ENCODE measurements around the gene GAL3ST1. TPM values are rescaled to one million over a fixed set of nuclear protein-coding genes. Genes with fewer than 3 reads are reported as not detected.
A peak's percentile ranks its signal among the peaks of the same experiment; 100 is the strongest.
"Not testable (repeated sequence)": the region's sequence is repeated elsewhere in the genome, so short reads cannot be mapped to it uniquely, and the experiment has no call there.

GAL3ST1 gene
- total and polyA plus RNA-seq, 4 donors: 1.0 to 19.4 (median 1.5) TPM

GRCh38 chr22:30568137-30568805, 6.2 kb downstream of the GAL3ST1 start:
- TF ChIP-seq, protein P1, sequence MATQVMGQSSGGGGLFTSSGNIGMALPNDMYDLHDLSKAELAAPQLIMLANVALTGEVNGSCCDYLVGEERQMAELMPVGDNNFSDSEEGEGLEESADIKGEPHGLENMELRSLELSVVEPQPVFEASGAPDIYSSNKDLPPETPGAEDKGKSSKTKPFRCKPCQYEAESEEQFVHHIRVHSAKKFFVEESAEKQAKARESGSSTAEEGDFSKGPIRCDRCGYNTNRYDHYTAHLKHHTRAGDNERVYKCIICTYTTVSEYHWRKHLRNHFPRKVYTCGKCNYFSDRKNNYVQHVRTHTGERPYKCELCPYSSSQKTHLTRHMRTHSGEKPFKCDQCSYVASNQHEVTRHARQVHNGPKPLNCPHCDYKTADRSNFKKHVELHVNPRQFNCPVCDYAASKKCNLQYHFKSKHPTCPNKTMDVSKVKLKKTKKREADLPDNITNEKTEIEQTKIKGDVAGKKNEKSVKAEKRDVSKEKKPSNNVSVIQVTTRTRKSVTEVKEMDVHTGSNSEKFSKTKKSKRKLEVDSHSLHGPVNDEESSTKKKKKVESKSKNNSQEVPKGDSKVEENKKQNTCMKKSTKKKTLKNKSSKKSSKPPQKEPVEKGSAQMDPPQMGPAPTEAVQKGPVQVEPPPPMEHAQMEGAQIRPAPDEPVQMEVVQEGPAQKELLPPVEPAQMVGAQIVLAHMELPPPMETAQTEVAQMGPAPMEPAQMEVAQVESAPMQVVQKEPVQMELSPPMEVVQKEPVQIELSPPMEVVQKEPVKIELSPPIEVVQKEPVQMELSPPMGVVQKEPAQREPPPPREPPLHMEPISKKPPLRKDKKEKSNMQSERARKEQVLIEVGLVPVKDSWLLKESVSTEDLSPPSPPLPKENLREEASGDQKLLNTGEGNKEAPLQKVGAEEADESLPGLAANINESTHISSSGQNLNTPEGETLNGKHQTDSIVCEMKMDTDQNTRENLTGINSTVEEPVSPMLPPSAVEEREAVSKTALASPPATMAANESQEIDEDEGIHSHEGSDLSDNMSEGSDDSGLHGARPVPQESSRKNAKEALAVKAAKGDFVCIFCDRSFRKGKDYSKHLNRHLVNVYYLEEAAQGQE (IDR thresholded peaks at IDR 0.05): no peak
- TF ChIP-seq RXRA (IDR thresholded peaks at IDR 0.05) (no peak), TAF1 (conservative IDR thresholded peaks at IDR 0.05) (no peak), EGR1 (IDR thresholded peaks at IDR 0.05; ENCODE audit: low read depth in 2 of 2) (no peak), SP1 (IDR thresholded peaks at IDR 0.05) (no peak), NR2F2 (IDR thresholded peaks at IDR 0.05) (no peak), HNF4A (conservative IDR thresholded peaks at IDR 0.05) (no peak), MAX (IDR thresholded peaks at IDR 0.05) (no peak), HNF4G (IDR thresholded peaks at IDR 0.05) (no peak), ATF3 (IDR thresholded peaks at IDR 0.05) (no peak), YY1 (IDR thresholded peaks at IDR 0.05) (no peak)
- TF ChIP-seq, protein P2, sequence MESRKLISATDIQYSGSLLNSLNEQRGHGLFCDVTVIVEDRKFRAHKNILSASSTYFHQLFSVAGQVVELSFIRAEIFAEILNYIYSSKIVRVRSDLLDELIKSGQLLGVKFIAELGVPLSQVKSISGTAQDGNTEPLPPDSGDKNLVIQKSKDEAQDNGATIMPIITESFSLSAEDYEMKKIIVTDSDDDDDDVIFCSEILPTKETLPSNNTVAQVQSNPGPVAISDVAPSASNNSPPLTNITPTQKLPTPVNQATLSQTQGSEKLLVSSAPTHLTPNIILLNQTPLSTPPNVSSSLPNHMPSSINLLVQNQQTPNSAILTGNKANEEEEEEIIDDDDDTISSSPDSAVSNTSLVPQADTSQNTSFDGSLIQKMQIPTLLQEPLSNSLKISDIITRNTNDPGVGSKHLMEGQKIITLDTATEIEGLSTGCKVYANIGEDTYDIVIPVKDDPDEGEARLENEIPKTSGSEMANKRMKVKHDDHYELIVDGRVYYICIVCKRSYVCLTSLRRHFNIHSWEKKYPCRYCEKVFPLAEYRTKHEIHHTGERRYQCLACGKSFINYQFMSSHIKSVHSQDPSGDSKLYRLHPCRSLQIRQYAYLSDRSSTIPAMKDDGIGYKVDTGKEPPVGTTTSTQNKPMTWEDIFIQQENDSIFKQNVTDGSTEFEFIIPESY (IDR thresholded peaks at IDR 0.05): no peak
- H3K9me3 ChIP-seq (ENCODE audit: control insufficient read depth in 4 of 4, low read length in 3 of 4): no peaks in the 10 kb centered on the region
- H3K27ac ChIP-seq (ENCODE audit: low read depth in 1 of 2, low read length in 2 of 2): no peak overlapping the region
- no peaks in the 10 kb centered on the region for H3K27me3 ChIP-seq (ENCODE audit: control insufficient read depth in 4 of 4, insufficient read depth in 4 of 4, low read length in 3 of 4)
- H3K9ac ChIP-seq (ENCODE audit: low read depth in 1 of 2, low read length in 2 of 2): no peak overlapping the region
- DNase-seq (ENCODE audit: low spot score): no peak
- peaks cover 10 to 20% (median 16%) of the 10 kb centered on the region in 4 donors for H3K4me1 ChIP-seq (ENCODE audit: control insufficient read depth in 4 of 4, insufficient read depth in 4 of 4, low read length in 3 of 4)
- H3K36me3 ChIP-seq (ENCODE audit: control insufficient read depth in 4 of 4, insufficient read depth in 3 of 4, low read depth in 1 of 4, low read length in 3 of 4): no peaks in the 10 kb centered on the region
- WGBS: 89% methylated on average over 10 of the region's 10 CpGs
- H3K4me3 ChIP-seq (ENCODE audit: low read depth in 1 of 3, low read length in 3 of 3): no peak overlapping the region

- H3K27me3 ChIP-seq (ENCODE audit: control insufficient read depth in 4 of 4, insufficient read depth in 4 of 4, low read length in 3 of 4); H3K9me3 ChIP-seq (ENCODE audit: control insufficient read depth in 4 of 4, low read length in 3 of 4); H3K36me3 ChIP-seq (ENCODE audit: control insufficient read depth in 4 of 4, insufficient read depth in 3 of 4, low read depth in 1 of 4, low read length in 3 of 4); H3K9ac ChIP-seq (ENCODE audit: low read depth in 1 of 2, low read length in 2 of 2); H3K4me3 ChIP-seq (ENCODE audit: low read depth in 1 of 3, low read length in 3 of 3); H3K27ac ChIP-seq (ENCODE audit: low read depth in 1 of 2, low read length in 2 of 2); DNase-seq (ENCODE audit: low spot score): not testable (repeated sequence)
- peaks cover 3 to 10% (median 6%) of the 10 kb centered on the region in 4 donors for H3K4me1 ChIP-seq (ENCODE audit: control insufficient read depth in 4 of 4, insufficient read depth in 4 of 4, low read length in 3 of 4)
- WGBS: 97% methylated on average over 6 of the region's 6 CpGs
These were observed 7.2 kb downstream of the GAL3ST1 start for GRCh38 chr22:30567277-30567676.

DNA sequence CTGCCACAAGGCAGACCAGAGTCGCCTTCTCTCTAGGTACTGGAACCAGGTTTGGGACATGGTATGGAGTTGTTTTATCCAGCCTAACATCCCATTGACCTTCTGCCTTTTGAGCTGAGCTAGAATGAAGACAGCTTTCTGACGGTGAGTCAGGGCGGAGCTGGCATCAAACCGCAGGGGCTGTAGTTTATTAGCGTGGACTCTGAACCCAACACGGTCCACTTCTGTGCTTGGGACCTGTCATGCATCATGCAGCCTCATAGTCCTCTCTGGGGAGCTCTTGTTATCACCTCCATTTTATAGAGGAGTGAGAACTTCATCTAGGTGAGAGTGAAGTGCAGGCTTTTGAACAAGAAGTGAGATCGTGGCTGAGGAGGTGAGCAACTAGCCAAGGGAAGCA, 8.3 kb downstream of the GAL3ST1 start:
- TF ChIP-seq FOXA2 (IDR thresholded peaks at IDR 0.05): no peak
- TF ChIP-seq SP1 (IDR thresholded peaks at IDR 0.05): peak; percentile 74
- TF ChIP-seq HNF4G (IDR thresholded peaks at IDR 0.05): peak; percentile 79
- no peak for TF ChIP-seq TAF1 (conservative IDR thresholded peaks at IDR 0.05)
- TF ChIP-seq RAD21 (IDR thresholded peaks at IDR 0.05): peak in 1 of 2 donors; percentile 25
- TF ChIP-seq HNF4A (conservative IDR thresholded peaks at IDR 0.05): peak; percentile 70 to 84
- no peak for TF ChIP-seq JUND (IDR thresholded peaks at IDR 0.05)
- TF ChIP-seq FOXA1 (IDR thresholded peaks at IDR 0.05): no peak
- peak in 1 of 2 donors; percentile 29 for TF ChIP-seq RXRA (IDR thresholded peaks at IDR 0.05)
- Histone ChIP-seq H3K36me3 (ENCODE audit: control insufficient read depth in 4 of 4, insufficient read depth in 3 of 4, low read depth in 1 of 4, low read length in 3 of 4) (no peaks in the 10 kb centered on the region), H3K4me3 (ENCODE audit: low read depth in 1 of 3, low read length in 3 of 3) (no peak overlapping the region), H3K4me1 (ENCODE audit: control insufficient read depth in 4 of 4, insufficient read depth in 4 of 4, low read length in 3 of 4) (peaks cover 0 to 2% (median 2%) of the 10 kb centered on the region in 4 donors), H3K9me3 (ENCODE audit: control insufficient read depth in 4 of 4, low read length in 3 of 4) (no peaks in the 10 kb centered on the region), H3K27ac (ENCODE audit: low read depth in 1 of 2, low read length in 2 of 2) (no peak overlapping the region), H3K9ac (ENCODE audit: low read depth in 1 of 2, low read length in 2 of 2) (no peak overlapping the region), H3K27me3 (ENCODE audit: control insufficient read depth in 4 of 4, insufficient read depth in 4 of 4, low read length in 3 of 4) (no peaks in the 10 kb centered on the region)
- WGBS: 47% methylated on average over 7 of the region's 7 CpGs
- no peak for DNase-seq (ENCODE audit: low spot score)

Data from liver (tissue), 9 donors.